HepG2 (cell line): ENCODE data around the gene MLLT10. TPM values are rescaled to one million over a fixed set of nuclear protein-coding genes. Genes with fewer than 3 reads are reported as not detected.

Experiments
- FOXK2 ChIP-seq: fragments of 450-650 bp; IDR thresholded peaks from 2 replicates; pipeline ENCODE4 v1.6.1; 2016
- FOXO4 ChIP-seq: sonication (generic); formaldehyde crosslinking; conservative IDR thresholded peaks from 2 replicates; pipeline ENCODE4 v1.8.1; 2023; ENCODE audit warnings: missing genetic modification reagents
- HHEX ChIP-seq: IDR thresholded peaks from 2 replicates; pipeline ENCODE4 v1.6.1; 2016; ENCODE audit warnings: control low read depth
- NR1H2 ChIP-seq: sonication (generic); formaldehyde crosslinking; IDR thresholded peaks from 2 replicates; pipeline ENCODE4 v1.8.1; 2022; ENCODE audit warnings: low read depth, missing genetic modification reagents, borderline replicate concordance
- NR2F2 ChIP-seq: IDR thresholded peaks from 2 replicates; pipeline ENCODE4 v1.6.1; 2012; ENCODE audit warnings: low read depth, inconsistent platforms, borderline replicate concordance
- PAF1 ChIP-seq: IDR thresholded peaks from 2 replicates; pipeline ENCODE4 v1.6.1; 2016; ENCODE audit warnings: missing genetic modification reagents, missing compliant biosample characterization
- REST ChIP-seq, 2 experiments: IDR thresholded peaks; 2 replicates each; pipeline ENCODE4 v1.6.1; 2011 to 2012; ENCODE audit warnings: low read length in 2 of 2, borderline replicate concordance in 1 of 2, low read depth in 1 of 2, mild to moderate bottlenecking in 1 of 2, moderate library complexity in 1 of 2
- ZC3H4 ChIP-seq: sonication (generic); formaldehyde crosslinking; IDR thresholded peaks from 2 replicates; pipeline ENCODE4 v1.4.0; 2020; ENCODE audit warnings: missing genetic modification reagents, borderline replicate concordance
- ZFP36L2 ChIP-seq: sonication (generic); formaldehyde crosslinking; IDR thresholded peaks from 2 replicates; pipeline ENCODE4 v1.4.0; 2020; ENCODE audit warnings: missing genetic modification reagents
- ZNF333 ChIP-seq: sonication (generic); formaldehyde crosslinking; IDR thresholded peaks from 2 replicates; pipeline ENCODE4 v1.4.0; 2020; ENCODE audit warnings: mild to moderate bottlenecking, missing genetic modification reagents, borderline replicate concordance
- ZNF337 ChIP-seq: sonication (generic); formaldehyde crosslinking; IDR thresholded peaks from 2 replicates; pipeline ENCODE4 v1.5.1; 2020; ENCODE audit warnings: missing genetic modification reagents, low read depth, mild to moderate bottlenecking, borderline replicate concordance
- ZNF33B ChIP-seq: sonication (generic); formaldehyde crosslinking; IDR thresholded peaks from 2 replicates; pipeline ENCODE4 v1.5.1; 2020; ENCODE audit warnings: mild to moderate bottlenecking, missing genetic modification reagents
- ZNF768 ChIP-seq: sonication (generic); formaldehyde crosslinking; IDR thresholded peaks from 2 replicates; pipeline ENCODE4 v1.4.0; 2020; ENCODE audit warnings: missing genetic modification reagents
- ZNF879 ChIP-seq: sonication (generic); formaldehyde crosslinking; IDR thresholded peaks from 2 replicates; pipeline ENCODE4 v1.8.1; 2023; ENCODE audit warnings: missing genetic modification reagents
- polyA plus RNA-seq, 8 experiments: library from polyadenylated mRNA; depleted of rRNA in 3 of 8; stranded (reverse) in 7 of 8; unstranded in 1 of 8; fragments of >200 nt; fragmentation: Illumina TruSeq in 4 of 8; extraction: Trizol in 4 of 8; gene quantifications; 2 replicates each; pipeline versions ENCODE4 v1.2.1 to v1.2.3, GENCODE V29; 2011 to 2016; ENCODE audit warnings: low read depth in 4 of 8, missing spikeins in 1 of 8, mixed read lengths in 1 of 8; ENCODE audit not compliant: insufficient read depth in 1 of 8
- total RNA-seq, 5 experiments: library from RNA; depleted of rRNA; stranded (reverse); fragments of >200 nt; fragmentation: Illumina TruSeq; extraction: Trizol; gene quantifications; 2 replicates each; pipeline ENCODE4 v1.2.3, GENCODE V29; 2016; ENCODE audit warnings: low read depth in 1 of 5
- TF ChIP-seq, protein P1 (sequence below): sonication (generic); formaldehyde crosslinking; IDR thresholded peaks from 2 replicates; pipeline ENCODE4 v1.4.0; 2020; ENCODE audit warnings: missing genetic modification reagents
- TF ChIP-seq, protein P2 (sequence below): conservative IDR thresholded peaks from 2 replicates; pipeline ENCODE4 v1.6.1; 2018; ENCODE audit warnings: missing genetic modification reagents
- TF ChIP-seq, protein P3 (sequence below): sonication (generic); formaldehyde crosslinking; conservative IDR thresholded peaks from 2 replicates; pipeline ENCODE4 v1.4.0; 2020; ENCODE audit warnings: missing genetic modification reagents
- TF ChIP-seq, protein P4 (sequence below): sonication (generic); formaldehyde crosslinking; IDR thresholded peaks from 2 replicates; pipeline ENCODE4 v1.8.1; 2023; ENCODE audit warnings: missing genetic modification reagents, mild to moderate bottlenecking, borderline replicate concordance

Gene MLLT10
- total and polyA plus RNA-seq, 2 of the 13 experiments (the other 11 are each of a cell fraction or from before 2014, with no cell fraction given), result 51.3 to 84.1 TPM

DNA sequence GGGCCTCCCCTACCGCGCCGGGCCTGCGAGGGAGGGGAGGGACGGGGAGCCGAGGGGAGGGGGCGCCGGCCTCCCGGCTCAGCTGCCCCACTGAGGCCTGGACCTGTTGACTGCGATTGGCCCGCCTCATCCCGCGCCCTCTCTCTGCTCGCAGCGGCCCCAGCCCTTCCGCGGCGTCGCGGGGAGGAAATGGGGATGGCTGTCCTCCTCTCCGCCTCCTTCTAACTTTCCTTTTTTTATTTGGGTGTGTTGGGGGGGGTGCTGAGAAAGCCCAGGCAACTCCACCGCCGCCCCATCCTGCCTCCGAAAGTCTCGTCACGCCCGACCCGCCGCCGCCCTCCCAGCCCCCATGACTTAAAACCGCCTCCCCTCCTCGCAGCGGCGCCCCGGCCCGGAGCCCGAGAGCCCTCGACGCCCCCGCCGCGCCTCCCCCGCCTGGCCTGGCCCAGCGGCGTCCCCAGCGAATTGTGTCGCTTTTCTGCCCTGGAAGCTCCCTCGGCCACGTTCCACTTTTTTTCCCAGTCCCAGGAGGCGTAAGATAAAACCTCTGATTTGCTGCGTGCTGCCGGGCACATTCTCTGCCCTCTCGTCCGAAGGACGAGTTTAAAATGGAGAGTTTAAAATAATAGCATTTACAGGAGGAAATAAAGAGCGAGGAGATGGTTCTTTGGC is 7.7 kb upstream of the MLLT10 start (continued):
- TF ChIP-seq, protein P1, sequence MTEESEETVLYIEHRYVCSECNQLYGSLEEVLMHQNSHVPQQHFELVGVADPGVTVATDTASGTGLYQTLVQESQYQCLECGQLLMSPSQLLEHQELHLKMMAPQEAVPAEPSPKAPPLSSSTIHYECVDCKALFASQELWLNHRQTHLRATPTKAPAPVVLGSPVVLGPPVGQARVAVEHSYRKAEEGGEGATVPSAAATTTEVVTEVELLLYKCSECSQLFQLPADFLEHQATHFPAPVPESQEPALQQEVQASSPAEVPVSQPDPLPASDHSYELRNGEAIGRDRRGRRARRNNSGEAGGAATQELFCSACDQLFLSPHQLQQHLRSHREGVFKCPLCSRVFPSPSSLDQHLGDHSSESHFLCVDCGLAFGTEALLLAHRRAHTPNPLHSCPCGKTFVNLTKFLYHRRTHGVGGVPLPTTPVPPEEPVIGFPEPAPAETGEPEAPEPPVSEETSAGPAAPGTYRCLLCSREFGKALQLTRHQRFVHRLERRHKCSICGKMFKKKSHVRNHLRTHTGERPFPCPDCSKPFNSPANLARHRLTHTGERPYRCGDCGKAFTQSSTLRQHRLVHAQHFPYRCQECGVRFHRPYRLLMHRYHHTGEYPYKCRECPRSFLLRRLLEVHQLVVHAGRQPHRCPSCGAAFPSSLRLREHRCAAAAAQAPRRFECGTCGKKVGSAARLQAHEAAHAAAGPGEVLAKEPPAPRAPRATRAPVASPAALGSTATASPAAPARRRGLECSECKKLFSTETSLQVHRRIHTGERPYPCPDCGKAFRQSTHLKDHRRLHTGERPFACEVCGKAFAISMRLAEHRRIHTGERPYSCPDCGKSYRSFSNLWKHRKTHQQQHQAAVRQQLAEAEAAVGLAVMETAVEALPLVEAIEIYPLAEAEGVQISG, result peak; percentile 38
- TF ChIP-seq NR1H2 (CRISPR knock-in tag) (no peak; the same call in 1 of the 2 replicates), ZFP36L2 (CRISPR knock-in tag) (no peak), ZNF33B (CRISPR knock-in tag) (no peak), REST (IDR thresholded peaks at IDR 0.05; ENCODE audit: borderline replicate concordance in 1 of 2, low read depth in 1 of 2, low read length in 2 of 2) (peak in 1 of 2 experiments; percentile 22; a peak in 1 of 4 replicates), ZNF768 (CRISPR knock-in tag) (peak; percentile 59), ZNF333 (CRISPR knock-in tag) (no peak; the same call in 1 of the 2 replicates), ZC3H4 (CRISPR knock-in tag) (0 out of 2 replicates have a peak, but pooled peaks have one; percentile 37), PAF1 (CRISPR knock-in tag) (no peak), ZNF879 (CRISPR knock-in tag) (peak; percentile 15; the same call in 1 of the 2 replicates), FOXO4 (CRISPR knock-in tag) (0 out of 2 replicates have a peak, but pooled peaks have one; percentile 28), NR2F2 (no peak), FOXK2 (no peak), HHEX (no peak), ZNF337 (CRISPR knock-in tag) (no peak)
- TF ChIP-seq, protein P2, sequence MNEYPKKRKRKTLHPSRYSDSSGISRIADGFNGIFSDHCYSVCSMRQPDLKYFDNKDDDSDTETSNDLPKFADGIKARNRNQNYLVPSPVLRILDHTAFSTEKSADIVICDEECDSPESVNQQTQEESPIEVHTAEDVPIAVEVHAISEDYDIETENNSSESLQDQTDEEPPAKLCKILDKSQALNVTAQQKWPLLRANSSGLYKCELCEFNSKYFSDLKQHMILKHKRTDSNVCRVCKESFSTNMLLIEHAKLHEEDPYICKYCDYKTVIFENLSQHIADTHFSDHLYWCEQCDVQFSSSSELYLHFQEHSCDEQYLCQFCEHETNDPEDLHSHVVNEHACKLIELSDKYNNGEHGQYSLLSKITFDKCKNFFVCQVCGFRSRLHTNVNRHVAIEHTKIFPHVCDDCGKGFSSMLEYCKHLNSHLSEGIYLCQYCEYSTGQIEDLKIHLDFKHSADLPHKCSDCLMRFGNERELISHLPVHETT, result peak; percentile 89; the same call in 1 of the 2 replicates
- TF ChIP-seq, protein P3, sequence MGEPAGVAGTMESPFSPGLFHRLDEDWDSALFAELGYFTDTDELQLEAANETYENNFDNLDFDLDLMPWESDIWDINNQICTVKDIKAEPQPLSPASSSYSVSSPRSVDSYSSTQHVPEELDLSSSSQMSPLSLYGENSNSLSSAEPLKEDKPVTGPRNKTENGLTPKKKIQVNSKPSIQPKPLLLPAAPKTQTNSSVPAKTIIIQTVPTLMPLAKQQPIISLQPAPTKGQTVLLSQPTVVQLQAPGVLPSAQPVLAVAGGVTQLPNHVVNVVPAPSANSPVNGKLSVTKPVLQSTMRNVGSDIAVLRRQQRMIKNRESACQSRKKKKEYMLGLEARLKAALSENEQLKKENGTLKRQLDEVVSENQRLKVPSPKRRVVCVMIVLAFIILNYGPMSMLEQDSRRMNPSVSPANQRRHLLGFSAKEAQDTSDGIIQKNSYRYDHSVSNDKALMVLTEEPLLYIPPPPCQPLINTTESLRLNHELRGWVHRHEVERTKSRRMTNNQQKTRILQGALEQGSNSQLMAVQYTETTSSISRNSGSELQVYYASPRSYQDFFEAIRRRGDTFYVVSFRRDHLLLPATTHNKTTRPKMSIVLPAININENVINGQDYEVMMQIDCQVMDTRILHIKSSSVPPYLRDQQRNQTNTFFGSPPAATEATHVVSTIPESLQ (CRISPR knock-in tag), result no peak
- TF ChIP-seq, protein P4, sequence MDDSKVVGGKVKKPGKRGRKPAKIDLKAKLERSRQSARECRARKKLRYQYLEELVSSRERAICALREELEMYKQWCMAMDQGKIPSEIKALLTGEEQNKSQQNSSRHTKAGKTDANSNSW (CRISPR knock-in tag), result no peak
